GM04503 (cell line): ENCODE data around the gene VPS37D.
"Not testable (repeated sequence)": the region's sequence is repeated elsewhere in the genome, so short reads cannot be mapped to it uniquely, and the experiment has no call there.

ENCODE experiments used
- DNase-seq: peaks from one replicate; pipeline ENCODE4 v3.0.0-alpha.2; 2012; ENCODE audit warnings: low read depth

VPS37D gene

GRCh38 chr7:73646785-73647724, 20.6 kb upstream of the VPS37D start:
- DNase-seq = no peak

GRCh38 chr7:73647725-73648592, 19.7 kb upstream of the VPS37D start:
- DNase-seq = no peak

GRCh38 chr7:73648593-73649332, 18.9 kb upstream of the VPS37D start:
- DNase-seq = no peak

GRCh38 chr7:73649576-73649975, 18.1 kb upstream of the VPS37D start:
- no peak for DNase-seq

- DNase-seq = no peak
Observed at GRCh38 chr7:73650524-73650923, 17.1 kb upstream of the VPS37D start.

GRCh38 chr7:73652541-73652949, 15.1 kb upstream of the VPS37D start:
- DNase-seq = no peak

GRCh38 chr7:73655309-73655708, 12.3 kb upstream of the VPS37D start:
- DNase-seq = not testable (repeated sequence)

- DNase-seq = no peak
Observed at GRCh38 chr7:73659983-73660382, 7.6 kb upstream of the VPS37D start.

GRCh38 chr7:73660594-73660993, 7.0 kb upstream of the VPS37D start:
- not testable (repeated sequence) for DNase-seq

GRCh38 chr7:73663033-73663432, 4.6 kb upstream of the VPS37D start:
- DNase-seq = no peak

- no peak for DNase-seq
Observed at GRCh38 chr7:73668103-73668885, 663 bp downstream of the VPS37D start.

GRCh38 chr7:73668886-73669230, 1.2 kb downstream of the VPS37D start:
- no peak for DNase-seq

- no peak for DNase-seq
Observed at GRCh38 chr7:73669288-73669701, 1.7 kb downstream of the VPS37D start.

GRCh38 chr7:73669858-73670385, 2.3 kb downstream of the VPS37D start:
- no peak for DNase-seq

GRCh38 chr7:73671322-73671661, 3.7 kb downstream of the VPS37D start:
- no peak for DNase-seq

- no peak for DNase-seq
Observed at GRCh38 chr7:73671857-73672445, 4.3 kb downstream of the VPS37D start.

GRCh38 chr7:73674468-73675124, 7.0 kb downstream of the VPS37D start:
- DNase-seq = no peak

- not testable (repeated sequence) for DNase-seq
Observed at GRCh38 chr7:73676062-73676461, 8.4 kb downstream of the VPS37D start.

GRCh38 chr7:73678862-73679261, 11.2 kb downstream of the VPS37D start:
- DNase-seq = no peak

- DNase-seq = no peak
Observed at GRCh38 chr7:73679709-73680108, 12.1 kb downstream of the VPS37D start.
